ENCODE measurements around the gene ACKR2. TPM values are rescaled to one million over a fixed set of nuclear protein-coding genes. Genes with fewer than 3 reads are reported as not detected.

The ACKR2 gene
- total and polyA plus RNA-seq, 2 experiments from 2014 or later, result 0.35 TPM; not detected in 1

DNA sequence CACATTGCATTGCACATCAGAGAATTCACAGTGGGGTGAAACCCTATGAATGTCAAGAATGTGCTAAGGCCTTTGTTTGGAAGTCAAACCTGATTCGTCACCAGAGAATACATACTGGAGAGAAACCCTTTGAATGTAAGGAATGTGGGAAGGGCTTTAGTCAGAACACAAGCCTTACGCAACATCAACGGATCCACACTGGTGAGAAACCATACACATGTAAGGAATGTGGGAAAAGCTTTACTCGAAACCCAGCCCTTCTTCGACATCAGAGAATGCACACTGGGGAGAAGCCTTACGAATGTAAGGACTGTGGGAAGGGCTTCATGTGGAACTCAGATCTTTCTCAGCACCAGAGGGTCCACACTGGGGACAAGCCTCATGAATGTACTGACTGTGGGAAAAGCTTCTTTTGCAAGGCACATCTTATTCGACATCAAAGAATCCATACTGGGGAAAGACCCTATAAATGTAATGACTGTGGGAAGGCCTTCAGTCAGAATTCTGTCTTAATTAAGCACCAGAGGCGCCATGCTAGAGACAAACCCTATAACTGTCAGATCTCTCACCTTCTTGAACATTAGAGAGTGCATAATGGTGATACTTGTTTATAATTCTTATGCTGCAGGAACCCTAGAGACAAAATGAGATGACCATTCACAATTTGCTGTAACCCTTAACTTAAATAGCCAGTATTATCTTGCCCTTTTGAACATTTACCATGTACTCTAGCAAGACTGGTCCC lies 105.7 kb downstream of the ACKR2 start (continued):
- no peak for TF ChIP-seq ZNF462 (CRISPR knock-in tag; IDR thresholded peaks at IDR 0.05)
- TF ChIP-seq EZH2phosphoT487 (IDR thresholded peaks at IDR 0.05; ENCODE audit: unreplicated experiment), result no peak
- TF ChIP-seq EZH2 (IDR thresholded peaks at IDR 0.05; ENCODE audit: low read depth, unreplicated experiment), result no peak
- TF ChIP-seq CTCF (conservative IDR thresholded peaks at IDR 0.05; ENCODE audit: low read depth in 2 of 2), result no peak
- TF ChIP-seq CREB1 (CRISPR knock-in tag; IDR thresholded peaks at IDR 0.05; ENCODE audit: low read depth), result no peak
- TF ChIP-seq ZNF331 (CRISPR knock-in tag; IDR thresholded peaks at IDR 0.05; ENCODE audit: low read depth), result no peak
- no peak for TF ChIP-seq NANOG (IDR thresholded peaks at IDR 0.05; ENCODE audit: borderline replicate concordance)
- TF ChIP-seq, protein P1, sequence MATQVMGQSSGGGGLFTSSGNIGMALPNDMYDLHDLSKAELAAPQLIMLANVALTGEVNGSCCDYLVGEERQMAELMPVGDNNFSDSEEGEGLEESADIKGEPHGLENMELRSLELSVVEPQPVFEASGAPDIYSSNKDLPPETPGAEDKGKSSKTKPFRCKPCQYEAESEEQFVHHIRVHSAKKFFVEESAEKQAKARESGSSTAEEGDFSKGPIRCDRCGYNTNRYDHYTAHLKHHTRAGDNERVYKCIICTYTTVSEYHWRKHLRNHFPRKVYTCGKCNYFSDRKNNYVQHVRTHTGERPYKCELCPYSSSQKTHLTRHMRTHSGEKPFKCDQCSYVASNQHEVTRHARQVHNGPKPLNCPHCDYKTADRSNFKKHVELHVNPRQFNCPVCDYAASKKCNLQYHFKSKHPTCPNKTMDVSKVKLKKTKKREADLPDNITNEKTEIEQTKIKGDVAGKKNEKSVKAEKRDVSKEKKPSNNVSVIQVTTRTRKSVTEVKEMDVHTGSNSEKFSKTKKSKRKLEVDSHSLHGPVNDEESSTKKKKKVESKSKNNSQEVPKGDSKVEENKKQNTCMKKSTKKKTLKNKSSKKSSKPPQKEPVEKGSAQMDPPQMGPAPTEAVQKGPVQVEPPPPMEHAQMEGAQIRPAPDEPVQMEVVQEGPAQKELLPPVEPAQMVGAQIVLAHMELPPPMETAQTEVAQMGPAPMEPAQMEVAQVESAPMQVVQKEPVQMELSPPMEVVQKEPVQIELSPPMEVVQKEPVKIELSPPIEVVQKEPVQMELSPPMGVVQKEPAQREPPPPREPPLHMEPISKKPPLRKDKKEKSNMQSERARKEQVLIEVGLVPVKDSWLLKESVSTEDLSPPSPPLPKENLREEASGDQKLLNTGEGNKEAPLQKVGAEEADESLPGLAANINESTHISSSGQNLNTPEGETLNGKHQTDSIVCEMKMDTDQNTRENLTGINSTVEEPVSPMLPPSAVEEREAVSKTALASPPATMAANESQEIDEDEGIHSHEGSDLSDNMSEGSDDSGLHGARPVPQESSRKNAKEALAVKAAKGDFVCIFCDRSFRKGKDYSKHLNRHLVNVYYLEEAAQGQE (IDR thresholded peaks at IDR 0.05; ENCODE audit: unreplicated experiment), result no peak
- no peak for TF ChIP-seq STAT1 (IDR thresholded peaks at IDR 0.05; ENCODE audit: unreplicated experiment)
- TF ChIP-seq POLR2AphosphoS5 (IDR thresholded peaks at IDR 0.05; ENCODE audit: low read depth), result no peak

Measured in GM23338 (cell line).